Activated T-helper 1 cell treated with anti-CD3 and anti-CD28 coated beads, Interleukin-12 subunit alpha, Interleukin-12 subunit beta, Interleukin-2, Interleukin-4 antibody, amounts not matched to agents 30 ng/mL and 10 ng/mL and 1 ng/mL, durations not matched to agents 14 hours and 24 hours and 36 hours (primary cell): Measurements from ENCODE around the gene ZNF197. TPM values are rescaled to one million over a fixed set of nuclear protein-coding genes. Genes with fewer than 3 reads are reported as not detected.
"Not testable (repeated sequence)": the region's sequence is repeated elsewhere in the genome, so short reads cannot be mapped to it uniquely, and the experiment has no call there.

Experiments used
- DNase-seq: peaks from one replicate; pipeline ENCODE4 v3.0.0; 2021; ENCODE audit warnings: low spot score
- H3K27ac Mint-ChIP-seq: one replicate; pipeline ENCODE4 v1.8.0; 2021; ENCODE audit warnings: mild to moderate bottlenecking, mixed read lengths
- H3K27me3 Mint-ChIP-seq: one replicate; pipeline ENCODE4 v1.8.0; 2022; ENCODE audit warnings: mild to moderate bottlenecking, moderate library complexity, mixed read lengths; ENCODE audit not compliant: insufficient read depth
- H3K36me3 Mint-ChIP-seq: one replicate; pipeline ENCODE4 v1.8.0; 2021; ENCODE audit warnings: low read depth, mixed read lengths
- H3K4me1 Mint-ChIP-seq: one replicate; pipeline ENCODE4 v1.8.0; 2021; ENCODE audit warnings: low read depth, mixed read lengths
- H3K4me3 Mint-ChIP-seq: one replicate; pipeline ENCODE4 v1.8.0; 2021; ENCODE audit warnings: mild to moderate bottlenecking, moderate library complexity, mixed read lengths
- H3K9me3 Mint-ChIP-seq: one replicate; pipeline ENCODE4 v1.8.0; 2021; ENCODE audit warnings: mixed read lengths
- intact Hi-C: fragments of 100-400 bp; cut with micrococcal nuclease; formaldehyde crosslinking; loops from one replicate; pipeline ENCODE4 v1.15.1; 2024
- total RNA-seq: library from RNA; stranded (reverse); gene quantifications from 2 replicates; pipeline ENCODE4 v1.2.3, GENCODE V29; 2022

ZNF197 gene
- total RNA-seq: 11.6 and 12.0 TPM in 2 replicates

DNA sequence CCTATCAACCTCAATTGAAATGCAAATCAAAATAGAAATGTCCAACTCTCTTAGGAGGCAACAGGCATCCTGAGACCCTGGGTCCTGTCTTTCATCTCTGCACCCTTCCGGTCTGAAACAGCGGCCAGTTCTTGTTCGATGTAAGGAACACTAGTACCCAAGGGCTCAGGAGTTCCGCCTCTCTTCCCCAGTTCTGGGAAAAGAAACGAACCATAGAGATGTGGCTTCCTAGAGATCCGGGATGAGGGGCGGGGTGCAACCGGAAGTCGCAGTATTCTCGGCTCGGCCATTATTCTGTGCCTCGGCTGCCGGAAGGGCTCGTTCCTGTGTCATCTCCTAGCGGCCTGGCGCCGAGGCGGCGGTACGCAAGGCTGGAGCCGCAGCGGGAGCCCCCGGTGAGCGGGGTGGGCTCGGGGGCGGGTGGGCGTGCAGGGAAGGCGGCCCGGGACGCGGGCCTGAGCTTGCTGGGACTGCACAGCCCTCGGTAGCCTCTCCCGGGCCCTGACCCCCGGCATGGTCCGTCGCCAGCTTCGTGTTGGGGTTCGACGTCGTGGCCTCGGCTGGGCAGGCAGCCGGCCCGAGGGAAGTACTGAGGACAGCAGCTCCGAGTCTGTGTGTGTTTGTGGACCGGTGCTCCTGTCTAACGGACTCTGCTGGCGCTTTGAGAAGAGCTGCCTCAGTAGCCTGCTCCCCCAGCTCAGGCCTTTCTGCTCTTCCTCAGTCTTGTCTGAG lies at the start of gene ZNF197:
Gene ZNF197, plus strand, starts transcription at position 288 of the 732 bp plus-strand sequence. CDS start 4,119 bp downstream, outside the sequence.
- Mint-ChIP-seq H3K9me3 (peaks cover 8% of the 10 kb centered on the region), H3K27me3 (no peaks in the 10 kb centered on the region), H3K4me3 (peak within 1 kb of the TSS; percentile 90), H3K27ac (peak within 1 kb of the TSS; percentile 80), H3K4me1 (peaks cover 25% of the 10 kb centered on the region), H3K36me3 (peaks cover 17% of the 10 kb centered on the region)
- DNase-seq: peak; percentile 54
- intact Hi-C loops: loop anchor here (1.0 to 10.0 kb wide), 9 partner anchors 23 to 930 kb away; partner anchors contain the start of genes ABHD5, KIAA1143, KIF15 and TCAIM

DNA sequence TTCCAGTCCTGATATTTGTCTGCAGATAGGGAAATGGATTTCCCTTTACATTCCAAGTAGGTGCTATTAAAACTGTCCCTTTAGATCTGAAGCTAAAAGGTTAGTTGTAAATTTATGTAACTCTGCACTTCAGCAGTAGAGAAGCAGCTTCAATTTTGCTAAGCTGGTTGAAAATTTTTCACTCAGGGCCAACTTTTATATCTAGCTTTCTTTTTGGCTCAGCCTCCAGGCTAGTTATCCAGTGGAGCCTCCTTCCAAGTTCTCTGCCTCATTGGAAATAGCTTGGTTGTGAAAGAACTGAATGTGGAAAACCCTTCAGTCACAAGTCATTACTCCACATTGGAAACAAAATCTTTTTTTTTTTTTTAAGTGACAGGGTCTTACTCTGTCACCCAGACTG lies 48.2 kb upstream of the ZNF197 start:
- DNase-seq: no peak
- Mint-ChIP-seq H3K4me1 (no peaks in the 10 kb centered on the region), H3K4me3 (no peak overlapping the region), H3K9me3 (peaks cover 32% of the 10 kb centered on the region), H3K27ac (no peak overlapping the region), H3K27me3 (no peaks in the 10 kb centered on the region), H3K36me3 (no peaks in the 10 kb centered on the region)
- intact Hi-C loops: no loop called here

DNA sequence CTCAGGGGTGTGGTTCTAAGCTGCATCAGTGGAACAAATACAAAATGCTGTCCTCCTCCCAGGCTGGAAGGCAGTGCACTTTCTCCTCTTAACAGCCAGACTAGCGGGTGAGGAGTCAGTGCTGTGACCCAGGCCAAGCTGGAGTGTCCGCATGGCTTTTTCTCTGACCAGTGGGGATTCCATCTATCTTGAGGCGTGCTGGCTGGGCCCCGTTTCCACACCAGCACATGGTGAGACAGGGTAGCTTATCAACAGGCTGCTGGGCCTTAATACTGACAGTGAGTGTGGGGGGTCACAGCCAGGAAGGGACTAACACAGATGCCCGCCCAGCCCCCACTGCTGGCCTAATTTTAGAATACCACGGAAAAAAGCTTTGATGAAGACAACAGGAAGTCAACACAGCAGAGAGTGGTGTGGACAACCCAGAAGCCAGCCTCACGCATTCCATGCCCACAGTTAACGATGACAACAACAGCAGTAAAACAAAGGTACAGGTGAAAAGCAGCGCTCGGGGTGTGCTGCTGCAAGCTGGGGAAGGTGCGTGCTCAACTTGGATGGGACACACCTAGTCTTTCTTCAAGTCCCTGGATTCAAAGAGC lies 47.4 kb upstream of the ZNF197 start:
- DNase-seq, H3K27ac Mint-ChIP-seq, H3K36me3 Mint-ChIP-seq, H3K27me3 Mint-ChIP-seq, H3K4me1 Mint-ChIP-seq, intact Hi-C loops, H3K4me3 Mint-ChIP-seq: not testable (repeated sequence)
- H3K9me3 Mint-ChIP-seq: peaks cover 29% of the 10 kb centered on the region

DNA sequence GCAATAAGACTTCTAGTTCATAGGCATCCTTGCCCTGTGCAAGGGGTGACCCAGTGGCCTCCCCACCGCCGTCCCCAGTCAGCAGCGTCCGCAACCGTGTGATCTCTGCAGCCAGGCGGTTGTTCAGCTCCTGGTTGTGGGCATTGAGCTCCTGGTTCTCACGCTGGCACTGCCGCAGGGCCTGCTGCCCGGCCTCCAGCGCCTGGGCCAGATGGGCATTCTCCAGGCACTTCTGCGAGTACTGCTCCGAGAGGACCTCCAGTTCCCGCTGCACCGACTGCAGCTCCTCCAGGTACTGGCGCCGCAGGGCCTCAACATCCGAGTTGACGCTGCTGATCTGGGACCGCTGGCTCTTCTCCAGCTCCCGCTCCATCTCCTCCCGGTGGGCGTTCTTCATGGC lies 46.5 kb upstream of the ZNF197 start:
- H3K27me3 Mint-ChIP-seq, intact Hi-C loops, H3K27ac Mint-ChIP-seq, DNase-seq, H3K36me3 Mint-ChIP-seq, H3K4me3 Mint-ChIP-seq, H3K4me1 Mint-ChIP-seq: not testable (repeated sequence)
- peaks cover 27% of the 10 kb centered on the region for H3K9me3 Mint-ChIP-seq

DNA sequence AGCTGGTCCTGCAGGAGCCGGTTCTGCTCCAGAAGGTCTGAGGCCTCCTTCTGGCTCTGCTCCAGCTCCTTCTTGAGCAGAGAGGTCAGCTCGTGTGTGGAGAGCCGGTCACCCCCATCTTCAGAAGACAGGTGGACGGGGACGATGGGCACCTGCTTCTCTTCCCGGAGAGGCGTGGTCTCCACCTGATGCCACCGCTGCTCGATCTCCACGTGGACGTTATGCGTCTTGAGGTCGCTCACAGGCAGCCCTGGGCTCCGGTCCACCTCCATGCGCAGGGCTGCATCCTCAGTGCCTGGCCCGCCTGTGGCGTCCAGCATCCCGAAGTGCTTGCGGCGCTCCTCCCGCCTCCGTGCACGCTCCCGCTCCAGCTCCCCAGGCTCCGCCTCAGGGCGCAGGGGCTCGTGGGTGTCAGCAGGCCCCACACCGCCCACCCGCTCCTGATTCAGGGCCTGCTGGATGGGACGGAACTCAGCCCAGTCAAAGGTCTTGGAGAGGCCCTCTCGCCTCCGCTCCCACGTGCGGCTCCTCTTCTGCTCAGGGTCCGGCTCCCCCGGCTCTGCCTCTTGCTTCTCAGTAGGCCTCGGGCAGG lies 45.8 kb upstream of the ZNF197 start:
- peaks cover 32% of the 10 kb centered on the region for H3K9me3 Mint-ChIP-seq
- not testable (repeated sequence) for H3K36me3 Mint-ChIP-seq, H3K27ac Mint-ChIP-seq

DNA sequence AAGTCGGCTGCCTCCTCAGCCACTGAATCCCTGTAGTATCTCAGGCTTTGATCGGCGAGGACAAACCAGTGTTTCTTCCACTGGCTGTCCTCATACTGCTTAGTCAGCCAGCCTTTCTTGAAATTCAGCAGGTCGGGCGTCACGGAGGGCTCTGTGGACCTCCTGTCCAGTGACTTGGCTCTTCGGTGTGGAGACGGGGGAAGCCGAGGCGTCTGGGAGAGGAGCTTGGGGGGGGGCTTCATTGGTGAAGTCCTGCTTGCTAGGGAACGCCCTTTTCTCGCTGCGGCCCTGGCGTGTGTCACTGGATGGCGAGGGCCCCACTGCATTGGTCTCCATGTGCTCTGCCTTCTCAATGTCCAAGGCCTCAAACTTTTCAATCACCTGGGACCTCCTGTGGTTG lies 45.1 kb upstream of the ZNF197 start:
- not testable (repeated sequence) for DNase-seq, H3K4me1 Mint-ChIP-seq, H3K27ac Mint-ChIP-seq, H3K4me3 Mint-ChIP-seq, H3K36me3 Mint-ChIP-seq
- Mint-ChIP-seq H3K9me3 (peaks cover 28% of the 10 kb centered on the region), H3K27me3 (peaks cover 11% of the 10 kb centered on the region)
- intact Hi-C loops: loop anchor here (10.0 kb wide), 1 partner anchor 135 kb away; the partner anchor contains the start of gene ZNF502

More for the DNA sequence above, 45.8 kb upstream of the ZNF197 start:
- H3K4me1 Mint-ChIP-seq, H3K4me3 Mint-ChIP-seq, intact Hi-C loops, DNase-seq, H3K27me3 Mint-ChIP-seq: not testable (repeated sequence)

DNA sequence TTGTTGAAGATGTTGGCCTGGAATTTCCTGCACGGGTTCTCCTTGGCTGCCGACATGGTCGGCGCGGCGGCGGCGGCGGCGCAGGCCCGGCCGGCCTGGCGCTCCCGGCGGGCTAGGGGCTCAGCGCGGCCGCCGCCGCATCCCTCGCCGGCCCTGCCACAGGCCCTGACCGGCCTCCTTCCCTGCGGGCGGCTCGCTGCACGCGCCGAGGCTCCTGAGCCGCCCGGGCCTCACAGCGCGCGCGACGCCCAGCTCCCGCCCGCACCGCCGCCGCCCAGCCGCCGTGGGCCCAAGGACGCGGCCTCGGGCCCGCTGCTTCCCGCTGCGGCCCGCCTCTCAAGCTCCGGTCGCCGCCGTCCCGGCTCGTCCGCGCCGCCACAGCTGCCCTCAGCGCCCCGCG lies 43.9 kb upstream of the ZNF197 start:
- not testable (repeated sequence) for H3K27ac Mint-ChIP-seq, DNase-seq, H3K4me3 Mint-ChIP-seq, H3K36me3 Mint-ChIP-seq, H3K4me1 Mint-ChIP-seq
- Mint-ChIP-seq H3K27me3 (peaks cover 16% of the 10 kb centered on the region), H3K9me3 (peaks cover 26% of the 10 kb centered on the region)
- intact Hi-C loops: loop anchor here (10.0 kb wide), 1 partner anchor 134 kb away; the partner anchor contains the start of gene ZNF502

DNA sequence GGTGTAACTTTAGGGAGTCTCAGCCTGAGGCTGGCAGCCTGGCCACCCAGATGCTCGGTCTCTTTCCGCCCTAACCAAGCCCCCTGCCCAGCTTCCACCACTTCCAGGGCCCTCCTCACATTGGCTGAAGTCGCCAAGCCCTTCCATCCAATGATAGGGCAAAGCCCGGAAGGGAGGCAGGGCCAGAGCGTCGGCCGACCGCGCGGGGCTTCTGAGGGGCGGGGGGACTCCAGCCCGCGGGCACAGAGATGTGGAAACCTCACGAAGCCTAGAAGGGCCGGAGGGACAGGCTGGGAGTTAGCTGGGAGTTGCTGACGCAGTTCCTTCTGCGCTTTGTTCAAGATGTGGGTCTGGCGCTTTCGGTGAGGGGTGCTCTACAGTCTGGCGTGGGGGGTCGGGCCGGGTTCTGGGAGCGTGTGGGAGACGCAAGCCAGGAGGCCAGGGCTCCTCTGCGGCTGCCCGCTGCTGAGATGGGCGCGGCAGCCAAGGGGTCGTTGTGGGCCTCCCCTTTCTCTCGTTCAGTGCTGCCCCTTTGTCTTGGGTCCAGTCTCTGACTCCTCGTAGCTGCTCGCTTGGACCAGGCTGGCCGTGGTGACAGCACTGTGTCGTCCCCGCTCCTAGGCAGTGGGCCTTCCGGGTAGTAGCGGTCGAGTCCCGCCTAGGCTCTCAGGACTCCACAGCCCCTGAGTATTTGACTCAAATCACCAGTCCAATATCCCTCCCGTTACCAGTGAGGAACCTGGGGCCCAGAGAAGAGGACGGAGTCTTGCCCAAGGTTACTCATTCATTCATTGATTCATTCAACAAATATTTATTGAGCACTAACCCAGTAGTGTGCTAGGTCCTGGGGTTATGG lies 40.0 kb upstream of the ZNF197 start, which contains the start of gene ZNF660:
Gene ZNF660, plus strand, starts transcription at position 319 of the 856 bp plus-strand sequence. CDS start 9,230 bp downstream, outside the sequence.
- no peak within 1 kb of the TSS for H3K27ac Mint-ChIP-seq
- H3K9me3 Mint-ChIP-seq: peaks cover 35% of the 10 kb centered on the region
- intact Hi-C loops: loop anchor here (10.0 kb wide), 1 partner anchor 130 kb away; the partner anchor contains the start of gene ZNF502
- peak within 1 kb of the TSS; percentile 30 for H3K4me3 Mint-ChIP-seq
- H3K36me3 Mint-ChIP-seq: peaks cover 11% of the 10 kb centered on the region
- H3K27me3 Mint-ChIP-seq: peaks cover 18% of the 10 kb centered on the region
- H3K4me1 Mint-ChIP-seq: no peaks in the 10 kb centered on the region
- no peak for DNase-seq

DNA sequence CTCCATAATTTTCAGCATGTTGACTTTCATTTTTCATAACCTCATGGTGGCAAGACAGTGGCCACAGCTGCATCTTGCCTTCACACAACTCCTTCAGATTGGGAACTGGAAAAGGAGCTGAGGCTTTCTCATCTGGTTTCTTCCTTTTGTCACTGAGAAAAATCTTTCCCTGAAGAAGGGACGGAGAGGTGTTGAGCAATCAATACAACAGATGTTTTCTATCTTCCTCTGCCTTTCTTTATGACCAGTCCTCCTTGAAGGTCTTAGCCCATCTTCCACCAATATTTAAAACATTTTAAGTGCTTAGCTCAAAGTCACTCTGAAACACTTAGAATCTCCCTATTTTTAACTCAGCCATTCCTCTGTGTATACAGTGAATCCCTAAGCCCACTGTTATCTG lies 28.2 kb upstream of the ZNF197 start:
- intact Hi-C loops: no loop called here
- Mint-ChIP-seq H3K36me3 (no peaks in the 10 kb centered on the region), H3K9me3 (peaks cover 50% of the 10 kb centered on the region), H3K27ac (no peak overlapping the region), H3K4me1 (no peaks in the 10 kb centered on the region), H3K27me3 (no peaks in the 10 kb centered on the region), H3K4me3 (no peak overlapping the region)
- no peak for DNase-seq

DNA sequence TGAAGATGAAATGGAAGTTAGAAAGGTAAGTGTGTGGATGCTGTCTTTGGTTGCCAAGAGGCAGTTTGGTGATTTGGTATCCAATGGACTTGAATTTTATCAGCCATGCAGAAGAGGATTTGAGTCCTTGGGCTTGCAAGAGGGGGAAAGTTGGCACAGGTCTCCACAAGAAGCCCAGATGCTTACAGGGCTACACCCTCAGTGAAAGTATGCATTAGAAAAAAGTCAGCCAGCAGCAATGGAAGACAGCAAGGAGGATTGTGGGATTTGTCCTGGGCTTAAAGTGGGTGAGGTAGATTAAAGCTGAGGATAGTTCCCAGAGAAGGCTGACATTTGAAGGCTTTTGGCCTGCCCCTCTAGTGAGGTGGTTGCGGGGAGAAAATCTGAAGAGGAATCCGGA lies 23.1 kb upstream of the ZNF197 start:
- no peak overlapping the region for H3K27ac Mint-ChIP-seq
- no peaks in the 10 kb centered on the region for H3K4me1 Mint-ChIP-seq
- H3K27me3 Mint-ChIP-seq: no peaks in the 10 kb centered on the region
- intact Hi-C loops: no loop called here
- peaks cover 24% of the 10 kb centered on the region for H3K9me3 Mint-ChIP-seq
- no peak for DNase-seq
- no peak overlapping the region for H3K4me3 Mint-ChIP-seq
- H3K36me3 Mint-ChIP-seq: peaks cover 1% of the 10 kb centered on the region

DNA sequence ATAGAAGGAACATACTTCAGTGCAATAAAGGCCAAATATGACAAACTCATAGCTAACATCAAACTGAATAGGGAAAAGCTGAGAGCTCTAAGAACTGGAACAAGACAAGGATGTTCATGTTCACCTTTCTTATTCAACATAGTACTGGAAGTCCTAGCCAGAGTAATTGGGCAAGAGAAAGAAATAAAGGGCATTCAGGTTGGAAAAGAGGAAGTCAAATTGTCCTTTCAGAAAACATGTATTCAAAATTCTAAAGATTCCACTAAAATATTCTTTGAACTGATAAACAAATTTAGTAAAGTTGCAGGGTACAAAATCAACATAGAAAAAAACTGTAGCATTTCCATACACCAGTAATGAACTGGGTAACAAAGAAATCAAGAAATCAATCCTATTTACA lies 12.2 kb upstream of the ZNF197 start:
- Mint-ChIP-seq H3K4me1 (no peaks in the 10 kb centered on the region), H3K27me3 (peaks cover 2% of the 10 kb centered on the region), H3K36me3 (no peaks in the 10 kb centered on the region), H3K4me3 (no peak overlapping the region), H3K9me3 (peaks cover 13% of the 10 kb centered on the region), H3K27ac (no peak overlapping the region)
- intact Hi-C loops: no loop called here
- DNase-seq: no peak

DNA sequence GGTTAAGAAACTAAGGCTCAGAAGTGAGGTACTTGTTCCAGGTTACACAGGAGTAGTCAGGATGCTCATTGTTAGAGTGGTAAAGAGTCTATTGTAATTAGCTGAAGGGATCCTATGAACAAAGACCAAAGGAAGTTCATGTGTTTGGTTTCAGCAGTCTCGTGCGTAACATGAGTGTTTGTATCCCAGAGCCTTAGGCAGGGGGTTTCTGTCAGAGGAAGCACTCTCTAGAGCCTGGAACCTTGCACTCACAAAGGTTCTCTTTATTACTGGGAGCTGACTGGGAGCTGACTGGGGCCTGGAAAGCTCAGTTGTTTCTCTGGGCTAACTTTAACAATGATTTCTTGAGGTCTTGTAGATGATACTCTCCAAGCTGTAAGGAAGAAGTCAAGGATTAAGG lies 3.9 kb downstream of the ZNF197 start:
- no peak overlapping the region for H3K27ac Mint-ChIP-seq

More for the DNA sequence above, 3.9 kb downstream of the ZNF197 start:
- intact Hi-C loops: loop anchor here (10.0 kb wide), 1 partner anchor 934 kb away; the partner anchor contains the start of gene ABHD5
- no peak overlapping the region for H3K4me3 Mint-ChIP-seq
- H3K36me3 Mint-ChIP-seq: peaks cover 43% of the 10 kb centered on the region
- H3K27me3 Mint-ChIP-seq: no peaks in the 10 kb centered on the region
- peaks cover 25% of the 10 kb centered on the region for H3K4me1 Mint-ChIP-seq
- peaks cover 8% of the 10 kb centered on the region for H3K9me3 Mint-ChIP-seq
- no peak for DNase-seq
